NCI-H524 treated with DMSO at 0.1 percent for 48 hours (cell line): ENCODE data around the gene THSD7A.

Source experiments
- DNase-seq: peaks from one replicate; lab custom pipeline; 2025; lab: John Stamatoyannopoulos, UW

The THSD7A gene

DNA sequence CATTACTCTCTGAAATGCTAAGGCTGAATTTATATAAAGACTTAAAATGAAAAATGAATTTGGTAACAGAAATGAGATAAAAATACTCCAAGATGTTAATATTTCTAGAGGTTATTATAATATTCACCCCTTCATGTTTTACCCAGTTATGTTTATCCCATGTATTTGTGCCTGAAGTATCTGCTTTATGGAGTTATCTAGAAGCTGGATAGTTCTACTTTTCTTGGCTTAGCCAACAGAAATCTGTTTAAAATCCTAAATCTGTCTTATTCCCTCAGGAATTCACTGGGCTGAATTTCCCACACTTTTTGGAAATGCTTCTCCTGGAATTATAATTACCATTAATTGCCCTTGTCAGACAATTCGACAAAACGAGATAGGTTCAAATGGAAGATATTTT, 201.6 kb downstream of the THSD7A start:
- no peak for DNase-seq

DNA sequence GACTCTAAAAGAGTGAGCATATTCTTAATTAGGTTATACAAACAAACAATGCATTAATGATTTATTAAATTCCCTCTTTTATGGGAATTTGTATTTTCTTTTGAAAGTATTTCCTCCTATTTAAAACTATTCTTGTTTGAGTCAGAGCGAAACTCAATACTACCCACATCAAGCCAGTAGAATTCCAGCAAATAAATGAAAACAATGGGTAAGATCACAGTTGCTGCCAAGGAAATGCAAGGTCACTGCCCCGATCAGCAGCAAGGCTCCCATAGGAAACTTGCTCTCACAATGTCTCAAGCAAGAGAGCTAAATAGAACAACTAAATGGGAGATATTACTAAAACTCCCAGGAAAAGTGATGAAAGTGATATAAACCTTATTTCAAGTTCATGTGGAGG, 206.3 kb downstream of the THSD7A start:
- DNase-seq, result no peak

DNA sequence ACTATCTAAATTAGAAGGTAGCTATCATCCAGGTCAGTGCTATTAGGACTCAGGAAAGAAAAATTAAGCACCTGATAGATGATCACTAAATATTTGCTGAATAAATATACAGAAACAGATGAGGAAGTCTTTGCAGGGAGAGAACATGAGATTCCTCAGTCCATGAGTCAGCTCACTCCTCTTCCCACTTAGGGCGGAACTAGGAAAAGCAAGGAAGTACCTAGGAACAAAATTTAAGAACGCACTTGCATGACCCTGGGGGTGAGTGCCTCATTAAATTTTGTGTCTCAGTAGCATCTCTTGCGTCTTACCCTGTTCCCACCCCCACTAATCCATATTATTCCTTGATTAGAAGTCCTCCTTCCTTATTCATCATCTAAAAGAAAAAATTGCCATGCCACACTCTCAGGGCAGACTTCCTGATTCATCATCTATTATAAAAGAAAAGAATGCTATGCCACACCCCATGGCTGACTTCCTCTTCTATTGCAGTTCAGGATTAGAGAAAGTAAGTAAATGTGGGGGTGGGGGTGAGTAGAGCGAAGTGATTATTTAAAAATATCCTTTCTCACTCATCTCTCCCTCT, 208.8 kb downstream of the THSD7A start:
- no peak for DNase-seq

DNA sequence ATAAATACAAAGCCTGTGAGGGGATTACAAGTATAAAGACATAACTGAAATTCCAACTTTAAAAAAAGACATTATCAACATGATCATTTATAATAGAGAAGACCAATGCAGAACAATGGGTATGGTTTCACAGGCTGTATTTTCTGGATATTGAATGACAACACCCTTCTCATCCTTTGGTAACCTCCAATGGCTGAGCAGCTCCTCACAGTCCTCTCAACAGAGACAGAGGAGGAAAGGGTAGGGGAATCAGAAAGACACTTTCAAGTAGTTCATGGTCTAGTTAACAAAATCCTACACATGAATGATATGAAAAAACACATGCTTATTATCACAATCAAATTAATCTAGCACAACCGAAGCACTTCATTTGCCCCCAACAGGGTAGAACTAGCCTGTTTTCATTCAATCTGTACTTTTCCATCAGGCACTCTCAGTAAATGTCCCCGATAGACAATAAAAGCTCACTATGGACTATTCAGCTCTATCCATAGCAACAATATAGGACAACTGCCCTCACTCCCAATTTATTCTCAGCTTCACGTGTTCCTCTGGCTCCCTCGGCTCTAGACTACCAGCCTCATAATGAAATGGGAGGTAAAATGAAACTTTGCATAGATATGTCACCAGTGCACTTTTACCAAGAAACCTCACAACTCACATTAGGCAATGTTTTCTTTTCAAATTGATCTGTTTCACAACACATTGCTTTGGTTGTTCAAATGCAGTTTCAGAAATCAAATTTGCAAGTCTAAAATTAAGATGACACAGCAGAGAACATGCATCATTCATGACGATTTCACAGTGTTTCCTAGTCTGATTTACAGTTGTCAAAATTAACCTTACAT, 211.4 kb downstream of the THSD7A start:
- no peak for DNase-seq

DNA sequence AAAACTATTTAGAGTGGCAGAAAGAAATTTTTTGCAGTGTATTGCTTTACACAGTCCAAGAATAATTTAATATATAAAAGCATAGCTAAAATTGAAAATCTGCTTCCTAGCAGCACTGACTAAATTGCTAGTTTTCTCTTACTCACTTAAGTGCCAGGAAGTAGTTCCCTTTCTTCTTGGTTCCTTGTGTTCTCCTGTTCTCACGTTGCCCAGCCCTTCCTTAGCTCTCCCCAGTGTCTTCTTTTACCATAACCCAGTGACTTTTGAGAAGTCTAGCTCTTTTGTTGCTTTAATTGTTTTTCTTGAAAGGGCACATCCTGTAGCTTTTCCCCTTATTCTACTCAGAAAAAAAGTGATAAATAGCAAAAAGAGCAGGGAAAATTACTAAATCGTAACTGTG, 215.5 kb downstream of the THSD7A start:
- DNase-seq, result no peak

DNA sequence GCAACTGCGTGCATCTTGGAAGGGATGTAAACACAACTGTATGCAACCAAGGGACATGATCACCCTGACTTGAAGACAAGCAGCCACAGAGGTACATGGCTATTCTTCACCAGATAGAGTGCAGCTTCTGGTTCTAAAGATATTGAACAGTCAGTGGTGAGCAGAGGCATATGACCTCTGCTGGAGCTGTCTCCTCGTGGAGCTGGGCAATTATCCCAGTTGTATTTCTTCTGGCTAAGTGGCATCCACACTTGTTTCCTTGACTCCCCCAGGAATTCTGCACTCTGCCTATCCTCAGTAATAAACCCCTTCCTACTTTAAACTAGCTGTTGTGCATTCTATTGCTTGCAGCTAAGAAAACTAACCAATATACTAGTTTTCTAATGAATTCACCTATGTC, 216.8 kb downstream of the THSD7A start:
- DNase-seq, result no peak

DNA sequence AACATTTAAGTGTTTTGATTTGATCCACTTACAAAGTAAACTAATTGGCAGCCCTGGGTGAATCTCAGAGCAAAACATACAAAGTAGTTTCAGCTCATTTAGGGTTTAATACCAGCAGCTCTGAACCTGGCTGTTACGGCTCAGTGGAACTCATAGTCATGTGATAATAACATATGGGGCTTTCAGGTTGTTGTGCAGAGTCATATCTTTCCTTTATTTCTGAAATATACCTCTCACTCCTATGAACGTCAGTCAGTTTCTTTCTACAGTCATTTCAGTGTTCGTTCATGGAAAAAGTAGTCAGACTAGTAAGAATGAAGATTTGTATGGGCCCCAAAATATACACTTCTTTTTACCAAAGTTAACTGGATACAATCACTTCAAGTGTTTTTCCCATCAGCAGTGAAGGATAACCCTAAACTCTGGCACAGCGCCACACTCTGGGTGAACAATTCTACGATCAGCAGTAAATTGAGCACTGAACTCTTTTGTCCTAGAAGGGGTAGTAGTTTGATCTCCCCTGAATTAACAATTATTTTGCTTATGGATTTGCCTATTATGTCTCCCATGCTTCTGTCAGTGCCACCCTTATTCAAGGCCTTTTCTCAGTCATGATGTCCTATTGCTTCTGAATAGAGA, 218.6 kb downstream of the THSD7A start:
- DNase-seq, result no peak

DNA sequence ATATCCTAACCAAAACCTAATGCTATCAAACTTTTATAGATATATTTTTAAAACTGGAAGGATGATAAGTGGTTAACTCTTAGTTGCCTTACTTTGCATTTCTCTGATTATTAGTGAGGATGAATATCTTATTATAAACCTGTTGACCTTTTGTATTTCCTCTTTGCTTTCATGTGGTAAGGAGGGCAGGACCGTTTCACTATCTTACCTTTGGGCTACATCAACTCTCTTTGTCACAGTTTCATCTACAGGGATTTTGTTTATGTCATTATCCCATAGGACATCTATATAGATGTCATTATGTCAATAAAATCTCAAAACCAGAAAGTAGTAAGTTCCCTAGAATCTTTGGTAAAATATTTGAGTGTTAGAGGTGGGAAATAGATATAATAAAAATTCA, 219.3 kb downstream of the THSD7A start:
- DNase-seq, result no peak

DNA sequence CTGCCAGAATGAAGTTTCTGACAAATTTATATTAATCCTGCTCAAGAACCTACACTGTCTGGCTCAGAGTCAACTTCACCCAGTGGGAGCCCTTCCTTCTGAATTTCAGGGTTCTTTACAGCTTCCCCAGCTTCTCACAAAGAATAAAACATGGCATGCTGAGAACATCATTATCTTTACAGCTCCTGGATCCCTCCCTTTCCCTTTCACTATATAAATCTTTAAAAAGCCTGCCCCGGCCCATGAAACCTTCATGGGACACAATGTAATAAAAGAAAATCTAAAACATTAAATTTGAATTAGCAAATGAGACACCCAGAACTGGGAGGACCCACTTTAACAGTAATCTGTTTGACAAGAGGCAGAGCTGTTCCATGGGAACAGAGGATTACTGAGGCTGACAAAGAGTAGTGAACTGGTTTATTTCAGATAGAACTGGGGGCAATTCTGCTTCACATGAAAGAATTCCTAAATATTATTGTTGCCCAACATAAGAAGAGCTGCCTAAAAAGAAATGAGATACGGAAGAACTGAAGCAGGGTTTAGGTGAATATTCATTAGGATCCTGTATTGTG, 222.8 kb downstream of the THSD7A start:
- no peak for DNase-seq

DNA sequence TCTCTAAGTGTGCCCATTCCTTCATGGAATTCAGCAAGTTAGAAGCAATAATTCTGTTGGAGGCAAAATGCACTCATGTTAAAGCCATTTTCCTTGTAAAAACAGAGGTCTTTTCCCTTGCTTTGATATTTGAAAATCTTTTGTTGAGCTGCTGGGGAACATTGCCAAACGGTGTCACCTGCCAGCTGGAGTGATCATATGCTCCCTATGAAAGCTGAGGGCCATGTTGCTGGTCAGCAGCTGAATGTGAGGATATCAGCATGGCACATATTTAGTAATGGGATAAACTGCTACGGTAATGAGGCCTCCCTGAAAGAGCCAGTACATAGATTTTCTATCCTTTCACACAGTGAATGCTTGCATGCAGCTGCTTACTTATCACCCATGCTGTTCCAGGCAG, 224.3 kb downstream of the THSD7A start:
- peak; percentile 13 for DNase-seq

DNA sequence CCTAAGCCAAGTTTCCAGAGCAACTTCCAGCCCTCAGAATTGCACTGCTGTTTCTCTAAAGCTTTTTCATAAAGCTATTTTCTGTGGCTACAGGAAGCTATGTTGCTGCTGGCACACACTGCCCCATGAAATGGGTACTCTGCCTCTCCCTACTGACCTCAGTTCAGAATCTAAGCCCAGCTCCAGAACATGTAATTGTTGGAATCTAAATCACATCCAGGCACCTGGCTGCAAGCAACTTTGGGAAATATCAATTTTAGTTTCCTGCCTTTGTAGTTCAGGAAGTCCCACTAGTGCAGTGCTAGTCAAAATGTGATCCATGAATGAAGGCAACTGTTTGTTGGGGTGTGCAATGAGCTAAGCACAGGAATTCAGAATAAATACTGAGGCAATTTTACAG, 226.2 kb downstream of the THSD7A start:
- DNase-seq, result no peak

DNA sequence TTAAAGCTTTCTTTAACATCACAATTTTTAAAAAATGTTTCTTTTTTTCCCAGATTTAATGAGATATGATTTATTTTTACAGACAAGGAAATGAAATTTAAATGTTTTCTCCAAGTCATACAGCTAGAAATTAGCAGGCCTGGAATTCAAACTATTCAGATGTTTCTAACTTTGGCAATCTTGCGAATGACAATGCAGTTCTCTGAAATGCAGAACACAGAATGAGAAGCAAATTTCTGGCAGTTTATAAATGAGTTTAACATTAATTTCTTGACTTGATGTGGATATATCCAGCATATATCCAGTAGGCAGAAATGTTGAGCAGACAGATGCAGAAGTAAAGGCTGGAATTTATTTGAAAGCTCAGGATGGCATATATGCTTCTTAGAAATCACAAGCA, 227.5 kb downstream of the THSD7A start:
- no peak for DNase-seq

DNA sequence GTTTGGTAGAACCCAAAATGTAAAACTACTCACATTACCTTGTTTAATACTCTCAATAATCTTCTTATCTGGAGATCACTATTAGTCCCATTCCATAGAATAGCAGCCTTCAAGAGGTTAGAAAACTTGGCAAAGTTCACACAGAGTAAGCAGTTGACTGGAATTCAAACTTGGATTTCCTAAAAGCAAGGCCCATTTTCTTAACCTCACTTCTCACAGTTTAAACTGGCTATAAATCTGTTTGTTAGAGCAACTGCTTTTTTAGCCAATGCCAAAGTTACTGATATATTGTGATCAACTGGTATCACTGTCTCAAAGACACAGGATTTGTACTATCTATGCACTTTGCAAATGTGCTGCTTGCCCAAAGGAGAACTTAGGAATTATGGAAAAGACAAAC, 230.2 kb downstream of the THSD7A start:
- DNase-seq, result no peak

DNA sequence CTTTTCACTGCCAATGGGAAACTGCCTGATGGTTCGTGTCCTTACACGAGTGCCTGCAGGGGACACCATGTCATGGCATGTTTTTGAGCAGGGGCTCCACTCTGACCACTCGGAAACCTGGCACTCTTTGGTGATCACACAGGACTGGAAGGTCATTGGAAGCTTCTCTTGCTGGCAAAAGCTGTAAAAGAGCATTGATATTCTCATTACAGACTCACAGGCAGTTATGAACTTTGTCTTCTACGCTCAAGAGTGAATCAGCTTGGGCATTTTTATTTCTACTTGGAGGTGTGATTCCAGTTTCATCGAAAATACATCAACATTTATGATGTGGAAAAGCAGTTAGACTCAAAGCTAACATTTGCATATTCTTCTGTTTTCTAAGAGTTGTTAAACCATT, 238.7 kb downstream of the THSD7A start:
- DNase-seq, result no peak

DNA sequence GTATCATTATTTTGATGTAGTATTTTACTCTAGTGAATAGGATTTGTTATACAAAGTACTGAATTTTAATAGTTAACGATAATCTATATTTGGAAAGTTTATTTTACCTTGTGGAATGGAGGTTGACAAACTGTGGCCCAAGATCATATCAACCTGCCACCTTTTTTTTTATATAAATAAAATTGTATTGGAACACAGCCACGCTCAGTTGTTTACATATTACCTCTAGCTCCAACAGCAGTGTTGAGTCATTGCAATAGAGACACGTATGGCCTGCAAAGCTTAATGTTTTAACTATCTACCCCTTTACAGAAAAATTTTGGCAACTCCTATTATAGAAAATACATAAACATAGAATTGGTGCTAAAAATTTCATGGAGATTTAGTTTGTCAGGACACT, 239.3 kb downstream of the THSD7A start:
- no peak for DNase-seq

DNA sequence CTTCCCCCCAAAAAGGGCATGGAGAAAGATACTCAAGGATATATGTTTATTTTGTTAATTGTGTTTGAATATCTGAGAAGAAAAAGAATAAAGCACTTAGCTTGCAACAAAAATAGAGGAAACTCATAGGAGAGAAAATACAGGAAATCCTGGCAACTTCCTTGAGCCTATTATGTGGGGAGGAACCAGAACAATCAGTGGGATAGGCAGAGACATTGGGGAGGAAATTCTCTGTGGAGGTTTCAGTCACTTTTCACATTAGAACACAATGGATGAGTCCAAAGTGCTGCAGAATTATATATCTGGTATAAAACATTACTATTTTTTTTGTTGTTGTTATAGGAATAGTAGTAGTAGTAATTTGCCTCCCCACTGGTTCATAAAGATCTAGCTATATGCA, 240.1 kb downstream of the THSD7A start:
- DNase-seq, result no peak

DNA sequence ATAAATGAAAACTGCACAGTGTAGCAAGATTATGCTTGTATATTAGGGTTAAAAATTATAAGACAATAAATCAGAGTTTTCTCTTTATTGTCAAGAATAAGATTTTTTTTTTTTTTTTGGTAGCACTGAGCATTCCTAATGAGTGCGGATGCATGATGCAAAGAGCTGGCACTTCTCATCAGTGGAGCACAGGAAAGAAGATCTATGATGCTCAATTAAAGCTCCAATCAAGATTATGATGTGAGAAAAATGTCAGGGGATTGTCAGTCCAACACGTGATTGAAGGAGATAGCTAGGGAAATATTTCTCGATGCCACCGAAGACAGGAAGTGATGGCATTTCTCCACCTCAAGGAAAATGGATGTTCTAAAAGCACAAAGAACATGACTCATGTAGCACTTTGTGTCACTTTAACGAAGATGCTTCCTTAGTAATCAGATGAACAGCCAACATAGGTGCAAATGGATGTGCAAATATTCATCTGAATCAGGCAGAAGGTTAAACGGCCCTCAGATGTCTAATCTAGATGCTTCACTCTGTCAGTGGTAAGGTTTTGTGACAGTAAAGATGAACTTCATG, 240.9 kb downstream of the THSD7A start:
- no peak for DNase-seq

DNA sequence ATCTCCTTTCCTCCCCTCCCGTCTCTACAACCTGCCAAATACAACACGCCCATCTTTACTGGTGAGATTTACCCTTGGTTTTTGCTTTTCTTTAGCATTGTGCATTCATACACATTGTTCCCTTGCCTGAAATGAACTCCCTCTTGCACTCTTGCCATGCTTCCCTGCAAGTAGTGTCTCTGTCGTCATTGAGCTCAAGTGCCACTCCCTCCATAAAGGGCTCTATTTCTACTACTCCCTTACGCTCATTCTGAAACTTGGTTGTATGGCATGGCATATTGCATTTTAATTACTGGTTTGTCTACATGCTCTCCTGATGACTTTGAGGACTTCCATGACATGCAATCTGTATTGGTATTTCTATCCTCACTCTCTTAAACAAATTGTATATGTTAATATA, 242.7 kb downstream of the THSD7A start:
- no peak for DNase-seq

DNA sequence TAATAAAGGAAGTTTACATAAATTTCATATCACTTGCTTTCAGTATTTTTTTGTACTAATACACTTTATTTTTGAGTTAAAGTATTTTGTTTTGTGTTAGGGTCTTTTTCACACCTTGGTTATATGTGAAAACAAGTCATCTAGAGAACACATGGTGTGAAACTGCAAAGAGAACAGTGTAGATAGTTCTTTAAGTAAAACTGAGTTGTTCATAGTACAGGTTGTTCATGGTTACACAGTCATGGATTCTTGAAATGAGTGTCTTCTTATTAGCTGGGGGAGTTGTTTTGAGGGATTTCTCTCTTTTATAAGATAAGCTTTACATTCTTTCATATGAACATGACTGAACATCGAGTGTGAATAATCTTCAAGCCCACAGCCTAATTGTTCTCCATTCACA, 244.2 kb downstream of the THSD7A start:
- DNase-seq, result no peak

DNA sequence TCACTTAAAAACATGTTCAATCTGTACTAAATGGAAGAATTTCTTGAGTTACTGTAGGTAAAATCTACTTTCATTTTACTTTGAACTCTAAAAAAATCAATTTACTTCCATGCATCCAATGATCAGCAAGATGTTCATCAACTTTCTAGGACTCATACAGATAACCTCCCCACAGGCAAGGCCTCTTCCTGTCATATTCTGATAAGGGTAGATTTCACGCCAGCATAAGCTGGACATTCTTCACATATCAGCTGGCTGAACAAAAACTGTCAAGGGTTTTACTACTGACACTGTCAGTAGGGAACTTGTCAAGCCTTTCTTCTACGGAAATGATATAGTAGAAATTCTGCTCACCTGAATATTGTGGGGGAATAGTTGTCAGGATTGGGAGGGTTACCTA, 244.9 kb downstream of the THSD7A start:
- no peak for DNase-seq

DNA sequence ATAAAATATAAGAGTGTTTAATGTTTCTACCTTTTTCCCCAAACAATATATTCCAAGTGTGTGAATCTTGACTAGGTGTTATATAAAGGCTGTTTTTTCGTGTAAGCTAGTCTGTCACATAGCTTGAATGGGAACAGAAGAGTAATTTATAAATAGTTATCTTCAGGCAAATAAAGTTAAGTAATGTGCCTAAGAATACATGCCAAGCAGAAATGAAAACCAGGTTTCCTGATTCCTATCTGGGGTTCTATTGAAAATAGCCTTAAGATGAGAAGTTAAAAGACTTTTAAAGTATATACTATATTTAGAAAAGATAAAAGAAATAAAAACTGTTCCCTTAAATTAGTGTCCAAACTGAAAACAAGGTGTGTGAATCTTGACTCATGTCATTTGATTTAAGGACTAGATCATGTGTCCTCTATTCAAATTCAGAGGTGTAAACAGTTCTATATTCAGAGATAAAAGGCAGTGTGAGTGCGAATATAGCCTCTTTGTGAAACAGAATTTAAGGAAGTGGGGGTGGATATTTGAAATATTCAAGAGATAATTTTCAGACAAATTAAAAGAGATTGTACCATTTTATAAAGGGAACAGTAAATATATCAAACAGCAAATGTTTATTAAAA, 247.5 kb downstream of the THSD7A start:
- DNase-seq, result no peak

DNA sequence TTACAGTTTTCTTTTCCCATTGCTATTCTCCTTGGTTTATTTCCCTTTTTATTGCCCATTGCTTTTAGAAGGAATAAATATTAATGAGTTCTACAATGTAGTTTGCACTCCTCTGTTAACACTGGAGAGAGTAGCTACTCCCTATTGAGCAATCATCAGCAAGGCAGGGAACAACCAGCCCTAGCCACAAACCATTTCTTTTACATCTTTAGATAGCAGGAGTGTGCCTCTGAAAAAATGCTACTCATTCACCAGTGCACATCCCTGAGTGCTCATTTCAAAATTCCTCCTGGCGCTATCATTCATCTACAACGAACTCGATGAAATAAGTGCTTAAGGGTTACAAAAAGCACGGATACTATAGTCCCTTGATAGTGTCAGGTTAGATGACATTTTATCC, 252.9 kb downstream of the THSD7A start:
- no peak for DNase-seq
